Breast epithelium (tissue), 3 donors: ENCODE results near the gene CFAP45.

Experiments
- POLR2A ChIP-seq: fragments of 450-650 bp; IDR thresholded peaks from one replicate; pipeline ENCODE4 v1.6.1; 2016; ENCODE audit warnings: antibody characterized with exemption, mild to moderate bottlenecking, moderate library complexity
- POLR2AphosphoS5 ChIP-seq, 3 donors: sonication (generic); formaldehyde crosslinking; IDR thresholded peaks; one replicate each; pipeline ENCODE4 v1.6.1; 2017; ENCODE audit warnings: antibody characterized with exemption in 3 of 3
- TF ChIP-seq, protein P1 (sequence below), 3 donors: fragments of 450-650 bp; IDR thresholded peaks; one replicate each; pipeline ENCODE4 v1.5.1; 2016 to 2017; ENCODE audit warnings: antibody characterized with exemption in 3 of 3, mild to moderate bottlenecking in 3 of 3, moderate library complexity in 3 of 3

DNA sequence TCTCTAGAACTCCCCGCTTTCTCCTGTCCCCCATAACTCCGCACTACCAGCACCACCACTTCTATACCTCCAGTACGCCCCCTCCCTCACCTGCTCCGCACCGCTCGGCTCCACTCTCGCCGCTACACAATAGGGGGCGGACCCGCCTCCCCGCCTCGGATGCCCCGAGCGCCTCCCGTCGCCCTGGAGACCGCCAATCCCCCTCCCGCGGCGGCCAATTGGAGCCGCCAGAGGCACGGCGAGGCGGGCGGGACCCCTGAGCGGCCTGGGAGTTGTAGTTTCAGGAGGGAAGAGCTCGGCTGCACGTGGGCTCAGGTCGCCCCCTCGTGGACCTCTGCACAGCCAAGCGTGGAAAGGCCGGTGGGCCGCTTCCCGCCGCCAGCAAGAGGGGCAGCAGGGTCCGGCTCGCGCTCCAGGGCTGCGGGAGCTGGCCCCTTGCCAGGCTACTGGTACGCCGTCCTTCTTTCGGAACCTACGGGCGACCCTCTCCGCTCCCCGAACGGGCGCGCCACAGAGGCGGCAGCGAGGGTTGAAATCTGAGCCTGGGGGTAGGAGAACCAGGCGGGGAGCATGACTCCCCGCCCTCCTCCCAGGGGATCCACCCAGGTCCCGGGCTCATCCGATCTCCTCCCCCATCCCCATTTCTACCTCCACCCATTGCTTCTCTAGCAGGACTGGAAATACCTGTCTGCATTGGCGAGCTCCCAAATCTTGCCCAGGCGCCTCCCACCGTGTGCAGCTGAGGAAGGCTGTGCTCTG, 45.7 kb upstream of the CFAP45 start, which contains the start of gene IGSF9:
- TF ChIP-seq POLR2AphosphoS5 (IDR thresholded peaks at IDR 0.05) (peak in 2 of 3 donors; percentile 37 to 64), POLR2A (no peak)
- TF ChIP-seq, protein P1, sequence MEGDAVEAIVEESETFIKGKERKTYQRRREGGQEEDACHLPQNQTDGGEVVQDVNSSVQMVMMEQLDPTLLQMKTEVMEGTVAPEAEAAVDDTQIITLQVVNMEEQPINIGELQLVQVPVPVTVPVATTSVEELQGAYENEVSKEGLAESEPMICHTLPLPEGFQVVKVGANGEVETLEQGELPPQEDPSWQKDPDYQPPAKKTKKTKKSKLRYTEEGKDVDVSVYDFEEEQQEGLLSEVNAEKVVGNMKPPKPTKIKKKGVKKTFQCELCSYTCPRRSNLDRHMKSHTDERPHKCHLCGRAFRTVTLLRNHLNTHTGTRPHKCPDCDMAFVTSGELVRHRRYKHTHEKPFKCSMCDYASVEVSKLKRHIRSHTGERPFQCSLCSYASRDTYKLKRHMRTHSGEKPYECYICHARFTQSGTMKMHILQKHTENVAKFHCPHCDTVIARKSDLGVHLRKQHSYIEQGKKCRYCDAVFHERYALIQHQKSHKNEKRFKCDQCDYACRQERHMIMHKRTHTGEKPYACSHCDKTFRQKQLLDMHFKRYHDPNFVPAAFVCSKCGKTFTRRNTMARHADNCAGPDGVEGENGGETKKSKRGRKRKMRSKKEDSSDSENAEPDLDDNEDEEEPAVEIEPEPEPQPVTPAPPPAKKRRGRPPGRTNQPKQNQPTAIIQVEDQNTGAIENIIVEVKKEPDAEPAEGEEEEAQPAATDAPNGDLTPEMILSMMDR (IDR thresholded peaks at IDR 0.05), result peak; percentile 54 to 65 (median 54)
